Measurements from ENCODE around the gene RRM2.

RRM2 gene

GRCh38 chr2:10158681-10159080 is 36.1 kb downstream of the RRM2 start:
- Histone ChIP-seq H3K4me1 (ENCODE audit: control insufficient read depth, insufficient read depth, low read length) (no peaks in the 10 kb centered on the region), H3K4me3 (ENCODE audit: low read depth, low read length) (no peak overlapping the region), H3K27ac (ENCODE audit: extremely low read depth, low read depth, low read length) (no peak overlapping the region), H3K36me3 (ENCODE audit: control insufficient read depth in 2 of 2, insufficient read depth in 1 of 2, low read length in 2 of 2) (peaks cover 0 to 7% of the 10 kb centered on the region in 2 experiments; a peak in 2 of 3 replicates), H3K9me3 (ENCODE audit: control insufficient read depth, insufficient read depth, low read depth, low read length) (no peaks in the 10 kb centered on the region)
- ChIA-PET POLR2A (interaction anchor here (1.4 kb wide), 1 partner anchor 24 kb away, joined by 3 read pairs; no protein-coding TSS in a partner anchor), CTCF (interaction anchor here (1.2 kb wide), 1 partner anchor 19 kb away, joined by 3 read pairs; no protein-coding TSS in a partner anchor)
- no peak for TF ChIP-seq PBX3 (CRISPR knock-in tag; IDR thresholded peaks at IDR 0.05)
- TF ChIP-seq ZIC2 (tag by site-specific recombination; IDR thresholded peaks at IDR 0.05) = no peak
- no peak for TF ChIP-seq SP2 (tag by site-specific recombination; IDR thresholded peaks at IDR 0.05)
- TF ChIP-seq ZNF184 (tag by site-specific recombination; IDR thresholded peaks at IDR 0.05) = no peak
- no peak for TF ChIP-seq ZNF639 (tag by site-specific recombination; IDR thresholded peaks at IDR 0.05)
- no peak for TF ChIP-seq ZNF580 (tag by site-specific recombination; IDR thresholded peaks at IDR 0.05)
- TF ChIP-seq ZNF423 (tag by site-specific recombination; IDR thresholded peaks at IDR 0.05) = no peak

GRCh38 chr2:10159086-10159485 is 36.5 kb downstream of the RRM2 start:
- CTCF ChIA-PET = interaction anchor here (0.8 to 0.9 kb wide), 2 partner anchors 14 to 501 kb away, joined by 3 to 7 read pairs; no protein-coding TSS in a partner anchor
- H3K27ac ChIP-seq (ENCODE audit: extremely low read depth, low read depth, low read length) = no peak overlapping the region
- POLR2A ChIA-PET = interaction anchor here (1.1 to 1.4 kb wide), 2 partner anchors 11 to 24 kb away, joined by 3 read pairs; no protein-coding TSS in a partner anchor
- TF ChIP-seq ZNF530 (tag by site-specific recombination; IDR thresholded peaks at IDR 0.05; ENCODE audit: low read depth) (no peak), ZNF623 (tag by site-specific recombination; IDR thresholded peaks at IDR 0.05) (no peak), ZNF214 (tag by site-specific recombination; IDR thresholded peaks at IDR 0.05; ENCODE audit: borderline replicate concordance) (no peak), EGR2 (tag by site-specific recombination; IDR thresholded peaks at IDR 0.05; ENCODE audit: low read depth) (no peak), SP3 (tag by site-specific recombination; IDR thresholded peaks at IDR 0.05) (no peak), ZNF768 (tag by site-specific recombination; IDR thresholded peaks at IDR 0.05) (no peak), OVOL3 (tag by site-specific recombination; IDR thresholded peaks at IDR 0.05) (no peak), ZFP37 (tag by site-specific recombination; IDR thresholded peaks at IDR 0.05) (no peak), REPIN1 (tag by site-specific recombination; IDR thresholded peaks at IDR 0.05; ENCODE audit: low read depth) (no peak), ZNF670 (tag by site-specific recombination; IDR thresholded peaks at IDR 0.05; ENCODE audit: low read depth) (no peak), WT1 (tag by site-specific recombination; IDR thresholded peaks at IDR 0.05) (no peak), GLI4 (tag by site-specific recombination; IDR thresholded peaks at IDR 0.05) (no peak), ZNF544 (tag by site-specific recombination; IDR thresholded peaks at IDR 0.05) (no peak), ZNF280C (tag by site-specific recombination; IDR thresholded peaks at IDR 0.05) (no peak), ZNF658 (tag by site-specific recombination; IDR thresholded peaks at IDR 0.05) (no peak), ZNF19 (tag by site-specific recombination; IDR thresholded peaks at IDR 0.05; ENCODE audit: low read depth) (no peak), PATZ1 (tag by site-specific recombination; IDR thresholded peaks at IDR 0.05) (no peak), ZNF311 (tag by site-specific recombination; IDR thresholded peaks at IDR 0.05; ENCODE audit: borderline replicate concordance) (no peak)

More at GRCh38 chr2:10159086-10159485, 36.5 kb downstream of the RRM2 start:
- no peaks in the 10 kb centered on the region for H3K4me1 ChIP-seq (ENCODE audit: control insufficient read depth, insufficient read depth, low read length)
- peaks cover 0 to 7% of the 10 kb centered on the region in 2 experiments; a peak in 2 of 3 replicates for H3K36me3 ChIP-seq (ENCODE audit: control insufficient read depth in 2 of 2, insufficient read depth in 1 of 2, low read length in 2 of 2)
- H3K9me3 ChIP-seq (ENCODE audit: control insufficient read depth, insufficient read depth, low read depth, low read length) = no peaks in the 10 kb centered on the region
- no peak overlapping the region for H3K4me3 ChIP-seq (ENCODE audit: low read depth, low read length)

All from HEK293 (cell line).